Hepatocyte (in vitro differentiated cells): Measurements from ENCODE around the gene STAM. TPM values are rescaled to one million over a fixed set of nuclear protein-coding genes. Genes with fewer than 3 reads are reported as not detected.

Source experiments
- DNase-seq: peaks from one replicate; pipeline ENCODE4 v3.0.0-alpha.2; 2016; ENCODE audit warnings: low spot score
- H2AFZ ChIP-seq: fragments of 200-600 bp; sonication (generic); 2 replicates; pipeline ENCODE4 v1.6.0; 2016; ENCODE audit warnings: antibody characterized with exemption, mild to moderate bottlenecking
- H3K27ac ChIP-seq: fragments of 200-600 bp; sonication (generic); 2 replicates; pipeline ENCODE4 v1.5.1; 2016; ENCODE audit warnings: mild to moderate bottlenecking
- H3K27me3 ChIP-seq: fragments of 200-600 bp; sonication (generic); 2 replicates; pipeline ENCODE4 v1.6.1; 2016
- H3K36me3 ChIP-seq: fragments of 200-600 bp; sonication (generic); replicated peaks from 2 replicates; pipeline ENCODE4 v1.5.1; 2016; ENCODE audit warnings: low read depth; ENCODE audit not compliant: insufficient read depth
- H3K4me1 ChIP-seq: fragments of 200-600 bp; sonication (generic); 2 replicates; pipeline ENCODE4 v1.5.1; 2016; ENCODE audit warnings: mild to moderate bottlenecking, moderate library complexity; ENCODE audit not compliant: insufficient read depth
- H3K4me2 ChIP-seq: fragments of 200-600 bp; sonication (generic); 2 replicates; pipeline ENCODE4 v1.6.0; 2016
- H3K4me3 ChIP-seq: fragments of 200-600 bp; sonication (generic); 2 replicates; pipeline ENCODE4 v1.5.1; 2016; ENCODE audit warnings: mild to moderate bottlenecking
- H3K79me2 ChIP-seq: fragments of 200-600 bp; sonication (generic); 2 replicates; pipeline ENCODE4 v1.6.0; 2017; ENCODE audit warnings: mild to moderate bottlenecking
- H3K9me2 ChIP-seq: fragments of 200-600 bp; sonication (generic); replicated peaks from 2 replicates; pipeline ENCODE4 v1.6.0; 2017; ENCODE audit warnings: mild to moderate bottlenecking; ENCODE audit not compliant: insufficient read depth
- H3K9me3 ChIP-seq: fragments of 200-600 bp; sonication (generic); 2 replicates; pipeline ENCODE4 v1.5.1; 2016; ENCODE audit warnings: low read depth, mild to moderate bottlenecking
- H4K20me1 ChIP-seq: fragments of 200-600 bp; sonication (generic); 2 replicates; pipeline ENCODE4 v1.6.0; 2016; ENCODE audit warnings: mild to moderate bottlenecking; ENCODE audit not compliant: insufficient read depth, poor library complexity, severe bottlenecking
- CTCF ChIP-seq: fragments of 200-600 bp; sonication (generic); IDR thresholded peaks from 2 replicates; pipeline ENCODE4 v1.5.1; 2016; ENCODE audit warnings: antibody characterized with exemption, mild to moderate bottlenecking; ENCODE audit not compliant: poor library complexity
- EZH2 ChIP-seq: fragments of 200-600 bp; sonication (generic); IDR thresholded peaks from 2 replicates; pipeline ENCODE4 v1.6.1; 2016; ENCODE audit warnings: antibody characterized with exemption, mild to moderate bottlenecking, borderline replicate concordance
- EZH2phosphoT487 ChIP-seq: fragments of 200-600 bp; sonication (generic); IDR thresholded peaks from one replicate; pipeline ENCODE4 v1.6.1; 2018; ENCODE audit warnings: antibody characterized with exemption, mild to moderate bottlenecking, low read depth, moderate library complexity; ENCODE audit not compliant: unreplicated experiment, severe bottlenecking
- WGBS: methylation state at CpG from one replicate; pipeline ENCODE4 v1.1.6; 2016; ENCODE audit warnings: low lambda C conversion rate; ENCODE audit errors: missing lambda C conversion rate; 5-methylcytosine and 5-hydroxymethylcytosine counted together
- polyA plus RNA-seq: library from polyadenylated mRNA; unstranded; fragments of >200 nt; fragmentation: Nextera tagmentation; extraction: Ambion mirVana; gene quantifications from 2 replicates; pipeline ENCODE4 v1.2.1, GENCODE V29; 2016
- total RNA-seq: library from RNA; depleted of rRNA; stranded (reverse); fragments of >200 nt; gene quantifications from 2 replicates; pipeline ENCODE4 v1.2.3, GENCODE V29; 2014

Gene STAM
- total and polyA plus RNA-seq, 2 experiments from 2014 or later = 20.6 to 29.9 TPM

GRCh38 chr10:17749890-17750289 is 105.9 kb downstream of the STAM start:
- Histone ChIP-seq H3K4me2 (no peak overlapping the region), H3K4me1 (no peaks in the 10 kb centered on the region), H4K20me1 (no peaks in the 10 kb centered on the region), H3K36me3 (no peaks in the 10 kb centered on the region), H3K79me2 (no peaks in the 10 kb centered on the region), H2AFZ (no peak overlapping the region), H3K27ac (no peak overlapping the region), H3K9me2 (no peaks in the 10 kb centered on the region), H3K9me3 (no peaks in the 10 kb centered on the region), H3K4me3 (no peak overlapping the region), H3K27me3 (no peaks in the 10 kb centered on the region)
- TF ChIP-seq EZH2 = no peak
- no peak for TF ChIP-seq CTCF
- no peak for TF ChIP-seq EZH2phosphoT487
- 98% methylated on average over 8 of the region's 8 CpGs for WGBS
- DNase-seq = no peak

DNA sequence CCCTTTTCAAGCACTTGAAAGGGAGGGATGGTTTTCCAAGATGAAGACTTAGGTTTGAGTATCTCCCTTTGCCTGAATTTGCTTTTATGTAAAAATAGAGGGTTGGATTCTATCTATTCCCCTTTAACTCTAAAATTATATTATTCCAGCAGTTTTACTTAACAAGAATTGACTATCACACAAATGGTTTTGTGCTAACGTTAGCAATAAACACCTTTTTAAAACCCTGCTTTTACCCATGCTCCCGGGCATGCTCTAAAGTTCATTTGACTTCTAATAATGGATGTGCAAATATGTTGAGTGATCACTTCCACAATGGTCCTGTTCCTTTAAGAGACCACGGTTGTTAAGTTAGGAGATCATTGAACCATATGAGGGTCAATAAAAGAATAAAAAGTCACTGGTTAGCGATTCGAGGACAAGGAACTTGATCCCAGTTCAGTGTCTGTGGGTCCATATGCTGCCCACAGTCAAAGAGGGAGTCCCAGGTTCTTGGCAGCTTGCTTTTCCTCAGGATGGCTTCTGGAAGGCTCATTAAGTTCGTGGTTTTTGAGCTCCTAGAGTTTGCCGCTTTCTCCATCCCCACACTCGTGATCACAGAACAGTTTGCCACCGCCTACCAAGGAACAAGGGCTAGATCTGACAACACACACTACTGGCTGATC is 108.0 kb downstream of the STAM start, which contains the start of gene TMEM236:
TSS of gene TMEM236 (plus strand) at position 421 of the 665 bp plus-strand sequence. CDS start at position 516, 95 bp downstream.
- no peak within 1 kb of the TSS for H3K27ac ChIP-seq
- H3K9me2 ChIP-seq = no peaks in the 10 kb centered on the region
- H3K4me2 ChIP-seq = no peak within 1 kb of the TSS
- H4K20me1 ChIP-seq = no peaks in the 10 kb centered on the region
- H3K4me1 ChIP-seq = no peaks in the 10 kb centered on the region
- no peaks in the 10 kb centered on the region for H3K9me3 ChIP-seq
- H3K4me3 ChIP-seq = no peak within 1 kb of the TSS
- no peaks in the 10 kb centered on the region for H3K79me2 ChIP-seq
- H2AFZ ChIP-seq = no peak within 1 kb of the TSS
- H3K36me3 ChIP-seq = no peaks in the 10 kb centered on the region
- no peak for DNase-seq
- no peak for TF ChIP-seq CTCF
- no peak for TF ChIP-seq EZH2phosphoT487
- no peak for TF ChIP-seq EZH2
- WGBS = 73% methylated on average over 9 of the region's 9 CpGs
- no peaks in the 10 kb centered on the region for H3K27me3 ChIP-seq

GRCh38 chr10:17756557-17757217 is 112.7 kb downstream of the STAM start:
- no peaks in the 10 kb centered on the region for H3K9me3 ChIP-seq
- no peak overlapping the region for H3K4me3 ChIP-seq
- H4K20me1 ChIP-seq = no peaks in the 10 kb centered on the region
- peak overlapping the region; percentile 55 for H3K4me2 ChIP-seq
- peak; percentile 40 for DNase-seq
- H3K79me2 ChIP-seq = no peaks in the 10 kb centered on the region
- H3K9me2 ChIP-seq = no peaks in the 10 kb centered on the region
- H2AFZ ChIP-seq = no peak overlapping the region
- 73% methylated on average over 7 of the region's 7 CpGs for WGBS
- H3K27ac ChIP-seq = peak overlapping the region; percentile 62
- no peaks in the 10 kb centered on the region for H3K36me3 ChIP-seq
- no peaks in the 10 kb centered on the region for H3K4me1 ChIP-seq
- TF ChIP-seq EZH2phosphoT487 (no peak), CTCF (no peak), EZH2 (no peak)
- H3K27me3 ChIP-seq = no peaks in the 10 kb centered on the region
